ENCODE results near the gene LELP1.
A peak's percentile ranks its signal among the peaks of the same experiment; 100 is the strongest.

Gene LELP1

DNA sequence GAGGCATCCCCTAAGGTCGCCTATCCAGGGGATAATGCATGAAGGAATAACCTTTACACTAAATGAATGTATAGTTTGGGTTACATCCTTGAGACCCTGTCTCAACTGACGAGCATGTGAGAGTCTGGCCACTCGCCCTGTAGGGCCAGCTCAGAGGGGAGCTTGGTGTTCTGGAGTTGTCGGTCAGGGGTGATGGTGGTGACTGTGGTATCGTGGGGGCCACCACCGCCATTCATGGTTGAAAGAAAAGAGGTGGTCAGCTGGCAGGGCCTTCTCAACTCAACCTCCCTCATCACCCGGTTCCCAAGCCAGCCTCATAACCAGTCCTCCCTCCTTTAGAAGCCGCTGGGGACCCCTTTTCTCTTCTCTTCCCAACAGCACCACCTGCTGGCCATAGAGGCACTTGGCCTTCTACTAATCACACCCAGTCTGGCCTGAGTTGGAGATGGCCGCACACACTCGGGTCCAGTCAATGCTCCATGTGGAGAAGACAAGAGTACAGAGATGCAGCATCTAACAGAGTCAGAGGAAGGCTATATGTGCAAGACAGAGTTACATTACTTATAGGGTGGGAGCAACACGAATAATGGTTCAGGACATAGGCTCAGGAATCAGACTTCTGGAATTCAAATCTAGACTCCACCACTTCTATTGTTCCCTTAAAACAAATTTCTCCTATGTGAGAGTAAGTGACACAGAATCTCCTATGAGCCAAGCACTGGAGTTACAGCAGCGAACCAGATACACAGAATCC, 26.0 kb downstream of the LELP1 start:
- DNase-seq, result peak; percentile 9

DNA sequence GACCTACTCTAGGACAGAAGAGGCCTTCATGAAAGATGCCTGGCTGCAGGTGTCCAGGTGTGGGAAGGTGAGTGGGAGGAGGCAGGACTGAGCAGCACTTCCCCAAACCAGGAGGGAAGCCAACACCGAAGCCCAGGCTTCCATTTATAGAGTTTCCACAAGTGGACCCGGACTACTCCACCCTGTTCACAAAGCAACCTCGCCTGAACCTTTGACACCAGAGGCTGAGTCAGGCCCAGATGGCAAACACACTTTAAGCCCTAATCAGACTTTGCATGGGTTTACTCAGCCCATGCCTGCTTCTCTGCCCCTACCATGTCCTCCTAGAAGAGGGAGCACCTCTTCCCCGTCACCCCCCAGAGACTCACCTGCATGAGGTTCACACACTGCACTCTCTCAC, 28.1 kb downstream of the LELP1 start:
- DNase-seq, result no peak

GRCh38 chr1:153231785-153232184, 28.6 kb downstream of the LELP1 start:
- DNase-seq, result no peak

DNA sequence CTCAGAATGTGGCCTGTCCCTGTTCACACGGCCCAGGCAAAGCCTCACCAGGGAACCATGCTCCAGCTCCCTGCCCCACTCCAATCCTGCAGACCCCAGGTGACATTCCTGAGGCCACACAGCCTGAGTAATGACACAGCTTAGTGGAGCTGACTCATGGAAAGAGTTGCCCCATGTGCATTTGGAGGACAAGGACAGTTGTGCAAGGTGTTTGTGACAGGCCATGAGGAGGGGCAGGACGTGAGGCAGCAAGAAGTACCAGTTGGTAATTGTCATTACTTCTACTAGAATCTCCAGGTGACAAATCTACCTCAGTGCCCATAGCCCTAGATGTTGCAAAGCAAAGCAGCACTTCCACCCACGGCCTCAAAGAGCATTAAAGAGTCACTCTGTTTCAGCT, 29.3 kb downstream of the LELP1 start:
- no peak for DNase-seq

- DNase-seq, result no peak
These were observed 30.2 kb downstream of the LELP1 start for GRCh38 chr1:153233448-153233847.

DNA sequence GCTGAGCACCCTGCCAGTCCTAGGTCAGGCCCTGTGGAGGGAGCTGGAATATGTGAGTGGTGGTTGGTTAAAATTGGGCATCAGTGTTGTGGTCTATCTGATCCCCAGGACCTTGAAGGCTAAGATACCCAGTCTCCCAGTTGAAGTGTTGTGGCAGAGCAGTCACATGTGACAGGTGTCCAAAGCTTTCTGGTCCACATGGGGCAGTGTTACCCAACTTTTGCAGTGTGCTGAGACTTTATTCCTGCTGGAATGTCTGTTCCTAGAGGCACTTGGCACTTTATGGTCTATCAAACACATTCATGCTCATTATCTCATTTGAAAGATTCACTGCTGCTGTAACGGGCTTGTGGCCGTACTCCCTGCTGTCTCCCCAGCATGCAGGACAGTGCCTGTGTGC, 35.3 kb downstream of the LELP1 start:
- DNase-seq, result no peak

GRCh38 chr1:153242160-153242559, 38.9 kb downstream of the LELP1 start:
- no peak for DNase-seq

GRCh38 chr1:153245466-153245865, 42.2 kb downstream of the LELP1 start:
- no peak for DNase-seq

- DNase-seq, result no peak
These were observed 42.8 kb downstream of the LELP1 start for GRCh38 chr1:153246018-153246417.

DNA sequence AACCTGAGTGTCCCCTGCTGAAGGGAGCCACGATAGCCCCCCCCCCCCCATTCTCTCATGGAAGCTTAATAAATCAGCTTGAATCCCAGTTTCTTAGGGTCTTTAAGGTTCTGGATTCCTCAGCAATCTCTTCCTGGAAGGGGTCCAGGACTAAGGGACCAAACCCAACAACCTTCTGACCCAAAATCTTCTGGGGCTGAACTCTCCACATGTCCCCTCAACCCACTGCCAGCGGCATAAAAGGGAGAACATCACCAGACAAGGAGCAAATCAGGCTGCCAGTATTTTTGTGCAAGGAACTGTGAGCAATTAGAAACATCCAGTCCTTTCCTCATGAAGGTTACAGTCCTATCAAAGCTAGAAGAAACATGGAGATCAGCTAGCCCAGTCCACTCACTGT, 43.6 kb downstream of the LELP1 start:
- no peak for DNase-seq

DNA sequence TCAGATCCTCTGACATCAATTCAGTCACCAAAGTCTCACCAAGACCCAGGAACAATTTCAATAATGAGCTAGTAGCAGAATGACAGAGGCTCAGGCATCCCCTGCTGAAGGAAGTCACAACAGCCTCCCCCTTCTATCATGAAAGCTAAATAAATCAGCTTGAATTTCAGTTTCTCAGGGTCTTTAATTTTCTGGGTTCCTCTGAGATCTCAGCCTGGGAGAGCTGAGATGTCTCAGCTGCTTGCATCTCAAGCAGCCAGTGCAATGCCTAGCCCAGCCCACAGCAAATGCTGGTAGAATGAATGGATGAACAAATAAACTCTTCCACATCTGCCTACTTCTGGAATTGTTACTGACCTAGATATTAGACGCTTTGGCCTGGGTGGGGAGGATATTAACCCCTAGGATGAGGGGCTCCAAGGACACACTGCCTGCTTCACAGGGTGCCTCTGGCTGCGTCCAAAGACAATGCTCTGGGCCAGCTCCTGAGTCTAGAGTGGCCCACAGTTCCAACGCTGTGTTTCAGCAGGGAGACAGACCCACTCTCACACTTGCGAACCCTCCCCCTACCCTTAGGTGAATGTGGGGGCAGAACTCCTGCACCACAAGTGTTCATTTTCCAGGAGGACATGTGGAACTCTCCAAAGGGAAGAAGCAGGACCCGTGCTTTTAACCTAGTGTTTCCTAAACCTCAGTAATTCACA, 45.1 kb downstream of the LELP1 start:
- DNase-seq, result no peak

DNA sequence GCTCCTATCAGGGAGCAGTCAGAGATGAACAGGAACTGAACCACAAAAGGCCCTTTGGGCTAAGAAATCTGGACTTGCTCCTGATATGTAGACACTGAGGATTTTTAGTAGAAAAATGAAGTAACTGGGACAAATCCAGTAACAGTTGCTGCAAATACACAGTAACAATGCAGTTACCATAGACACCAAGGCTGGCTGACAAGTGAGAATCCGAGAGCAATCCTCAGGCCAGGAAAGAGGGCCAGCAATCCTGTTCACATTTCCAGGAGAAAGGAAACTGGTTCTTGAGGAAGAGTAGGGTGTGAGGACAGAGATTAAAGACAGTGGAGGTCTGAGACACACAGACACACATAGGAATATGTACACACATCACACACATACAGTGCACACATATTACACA, 46.9 kb downstream of the LELP1 start:
- no peak for DNase-seq

GRCh38 chr1:153251087-153251486, 47.9 kb downstream of the LELP1 start:
- DNase-seq, result no peak

DNA sequence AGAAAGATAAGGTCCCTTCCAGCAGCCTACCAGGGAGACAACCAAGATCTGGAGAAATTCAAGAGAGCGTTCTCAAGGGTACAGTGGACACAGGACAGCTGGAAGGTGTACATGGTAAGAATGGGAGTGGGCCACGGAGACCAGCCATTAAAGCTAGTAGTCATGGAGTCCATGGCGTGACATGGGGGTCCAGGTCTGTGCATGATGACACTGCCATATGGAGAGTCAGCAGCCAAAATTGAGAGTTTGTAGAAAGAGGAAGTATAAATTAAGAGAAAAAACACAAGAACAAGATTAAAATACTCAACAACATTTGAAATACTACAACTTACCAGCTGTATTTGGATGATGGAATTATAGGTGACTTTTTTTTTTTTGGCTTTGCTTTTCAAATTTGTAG, 48.3 kb downstream of the LELP1 start:
- no peak for DNase-seq

DNA sequence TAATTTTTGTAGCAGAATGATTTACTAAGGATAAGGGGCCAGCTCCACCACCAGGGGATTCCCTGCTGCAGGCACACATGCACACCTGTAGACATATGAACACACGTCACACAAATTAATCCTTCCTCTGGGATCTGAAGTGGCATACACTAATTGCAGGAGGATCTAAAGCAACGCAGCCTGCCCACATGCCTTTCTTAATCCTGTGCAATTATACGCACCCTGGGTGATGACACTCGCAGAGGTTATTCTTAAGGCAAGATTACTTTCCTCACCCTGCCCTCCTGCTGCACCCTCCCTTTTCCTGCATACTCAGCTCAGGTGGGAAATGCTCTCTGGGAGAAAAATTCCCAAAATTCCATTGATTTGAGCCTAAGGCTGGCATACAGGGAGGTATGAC, 48.8 kb downstream of the LELP1 start:
- no peak for DNase-seq

GRCh38 chr1:153253076-153253475, 49.8 kb downstream of the LELP1 start:
- DNase-seq, result no peak

DNA sequence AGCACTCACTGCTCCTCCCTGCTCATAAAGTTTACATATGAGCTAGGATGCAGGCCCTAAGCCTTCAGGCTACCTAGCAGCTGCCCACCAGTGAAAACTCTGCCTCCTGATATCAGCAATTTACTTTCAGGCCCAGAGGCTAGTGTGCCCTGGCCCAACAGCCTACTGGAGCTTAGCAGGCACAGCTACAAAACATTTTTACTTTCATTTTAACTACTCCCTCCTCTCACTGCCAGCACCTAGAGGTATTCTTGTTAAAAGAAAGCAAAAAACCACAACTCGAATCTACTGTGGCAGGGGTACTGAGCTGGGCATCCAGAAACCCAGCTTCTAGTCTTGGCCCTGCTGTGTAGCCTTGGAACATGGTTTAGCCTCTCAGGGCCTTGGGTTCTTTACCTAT, 50.5 kb downstream of the LELP1 start:
- no peak for DNase-seq
